IMR-90 (cell line): Measurements from ENCODE around the gene GSE1. TPM values are rescaled to one million over a fixed set of nuclear protein-coding genes. Genes with fewer than 3 reads are reported as not detected.

Source experiments
- ATAC-seq: fragments of 200-7000 bp; cut with Tn5 transposase; 2 replicates; pipeline ENCODE4 v1.9.1; 2020; ENCODE audit warnings: low read depth, mild to moderate bottlenecking, moderate library complexity
- BruUV-seq: library from RNA; stranded (reverse); fragments of 400-500 nt; replicated peaks from 2 replicates; lab custom pipeline; 2021; lab: Mats Ljungman, UMichigan
- CTCF ChIA-PET: fragments of 300-600 bp; formaldehyde crosslinking; extraction: SDS; loops from one replicate; lab custom pipeline; 2021; ENCODE audit warnings: antibody characterized with exemption; lab: Yijun Ruan, JAX
- POLR2A ChIA-PET: fragments of 300-600 bp; sonication (Branson Sonifier 250); formaldehyde crosslinking; loops from one replicate; lab custom pipeline; 2022; ENCODE audit warnings: antibody characterized with exemption; ENCODE audit not compliant: unreplicated experiment; lab: Charles Lee
- DNase-seq: peaks from one replicate; pipeline ENCODE4 v3.0.0; 2013
- H2AFZ ChIP-seq: replicated peaks from 2 replicates; pipeline ENCODE3; 2013; ENCODE audit warnings: low read length, mild to moderate bottlenecking; ENCODE audit not compliant: poor library complexity
- H2AK5ac ChIP-seq: 2 replicates; pipeline ENCODE4 v1.6.1; 2013; ENCODE audit warnings: low read depth, low read length, inconsistent platforms
- H2AK9ac ChIP-seq: replicated peaks from 2 replicates; pipeline ENCODE3; 2013; ENCODE audit warnings: mild to moderate bottlenecking, low read depth, low read length, moderate library complexity; ENCODE audit not compliant: poor library complexity
- H2BK120ac ChIP-seq: 2 replicates; pipeline ENCODE4 v1.6.1; 2013; ENCODE audit warnings: low read depth, low read length, inconsistent platforms
- H2BK15ac ChIP-seq: 3 replicates; pipeline ENCODE4 v1.6.1; 2013; ENCODE audit warnings: low read depth, low read length, inconsistent platforms
- H2BK20ac ChIP-seq: 2 replicates; pipeline ENCODE4 v1.6.1; 2013; ENCODE audit warnings: low read depth, mild to moderate bottlenecking, inconsistent platforms, low read length, moderate library complexity
- H2BK5ac ChIP-seq: 2 replicates; pipeline ENCODE4 v1.6.1; 2013; ENCODE audit warnings: mild to moderate bottlenecking, low read depth, low read length, inconsistent platforms; ENCODE audit not compliant: poor library complexity, severe bottlenecking
- H3K14ac ChIP-seq: replicated peaks from 2 replicates; pipeline ENCODE4 v1.6.1; 2013; ENCODE audit warnings: low read depth, low read length, inconsistent platforms
- H3K18ac ChIP-seq: 2 replicates; pipeline ENCODE4 v1.6.1; 2013; ENCODE audit warnings: low read depth, low read length, control low read depth
- H3K23ac ChIP-seq: 2 replicates; pipeline ENCODE4 v1.6.1; 2013; ENCODE audit warnings: low read depth, low read length, inconsistent platforms
- H3K27ac ChIP-seq: 2 replicates; pipeline ENCODE4 v1.5.1; 2013; ENCODE audit warnings: mild to moderate bottlenecking, control low read depth, low read length; ENCODE audit not compliant: insufficient read depth
- H3K27me3 ChIP-seq: 2 replicates; pipeline ENCODE4 v1.6.1; 2013; ENCODE audit warnings: low read length; ENCODE audit not compliant: control insufficient read depth, insufficient read depth
- H3K36me3 ChIP-seq: 2 replicates; pipeline ENCODE4 v1.6.1; 2013; ENCODE audit warnings: low read length, mixed read lengths; ENCODE audit not compliant: control insufficient read depth, insufficient read depth
- H3K4ac ChIP-seq: 2 replicates; pipeline ENCODE4 v1.6.1; 2013; ENCODE audit warnings: low read depth, low read length, inconsistent platforms
- H3K4me1 ChIP-seq: 2 replicates; pipeline ENCODE4 v1.6.1; 2013; ENCODE audit warnings: low read length, mixed read lengths; ENCODE audit not compliant: control insufficient read depth, insufficient read depth
- H3K4me2 ChIP-seq: 2 replicates; pipeline ENCODE4 v1.6.1; 2013; ENCODE audit warnings: low read depth, mild to moderate bottlenecking, control low read depth, low read length, moderate library complexity
- H3K4me3 ChIP-seq: 2 replicates; pipeline ENCODE4 v1.5.1; 2013; ENCODE audit warnings: low read depth, mild to moderate bottlenecking, control low read depth, low read length, moderate library complexity; ENCODE audit not compliant: insufficient read depth
- H3K56ac ChIP-seq: 2 replicates; pipeline ENCODE4 v1.6.1; 2013; ENCODE audit warnings: low read length, inconsistent platforms; ENCODE audit not compliant: insufficient read depth; ENCODE audit errors: extremely low read depth
- H3K79me1 ChIP-seq, 2 experiments: 2 replicates each; pipeline ENCODE4 v1.6.1; 2013; ENCODE audit warnings: low read length in 2 of 2, inconsistent platforms in 1 of 2, low read depth in 1 of 2
- H3K9ac ChIP-seq: 2 replicates; pipeline ENCODE4 v1.6.1; 2013; ENCODE audit warnings: low read depth, low read length, control low read depth
- H3K9me1 ChIP-seq: 2 replicates; pipeline ENCODE4 v1.6.1; 2013; ENCODE audit warnings: low read length, inconsistent platforms; ENCODE audit not compliant: insufficient read depth
- H3K9me3 ChIP-seq: 2 replicates; pipeline ENCODE4 v1.6.1; 2013; ENCODE audit warnings: low read length; ENCODE audit not compliant: control insufficient read depth, insufficient read depth
- H4K20me1 ChIP-seq: 2 replicates; pipeline ENCODE4 v1.6.1; 2013; ENCODE audit warnings: low read length, inconsistent platforms; ENCODE audit not compliant: insufficient read depth
- H4K5ac ChIP-seq: 2 replicates; pipeline ENCODE4 v1.6.1; 2013; ENCODE audit warnings: mild to moderate bottlenecking, low read depth, low read length, control low read depth
- H4K8ac ChIP-seq, 2 experiments: 2 replicates each; pipeline ENCODE4 v1.6.1; 2013; ENCODE audit warnings: low read depth in 2 of 2, low read length in 2 of 2, control low read depth in 1 of 2, inconsistent platforms in 1 of 2
- H4K91ac ChIP-seq: 2 replicates; pipeline ENCODE4 v1.6.1; 2013; ENCODE audit warnings: low read depth, low read length, inconsistent platforms; ENCODE audit not compliant: insufficient read depth
- BHLHE40 ChIP-seq: fragments of 150-350 bp; IDR thresholded peaks from 2 replicates; pipeline ENCODE4 v1.6.1; 2016; ENCODE audit warnings: mild to moderate bottlenecking, low read depth, low read length
- CEBPB ChIP-seq: IDR thresholded peaks from 2 replicates; pipeline ENCODE4 v1.6.1; 2012; ENCODE audit warnings: low read depth, low read length, improper control_type of control experiment
- CTCF ChIP-seq: conservative IDR thresholded peaks from 2 replicates; pipeline ENCODE4 v1.5.1; 2012; ENCODE audit warnings: mild to moderate bottlenecking, low read depth, low read length, improper control_type of control experiment
- FOS ChIP-seq: fragments of 150-350 bp; IDR thresholded peaks from 2 replicates; pipeline ENCODE4 v1.6.1; 2016; ENCODE audit warnings: low read depth, low read length
- MAFK ChIP-seq: IDR thresholded peaks from 2 replicates; pipeline ENCODE4 v1.6.1; 2012; ENCODE audit warnings: low read depth, low read length, improper control_type of control experiment
- MAZ ChIP-seq: IDR thresholded peaks from 2 replicates; pipeline ENCODE4 v1.6.1; 2012; ENCODE audit warnings: low read depth, mild to moderate bottlenecking, low read length, improper control_type of control experiment, moderate library complexity, borderline replicate concordance
- NFE2L2 ChIP-seq: fragments of 150-350 bp; IDR thresholded peaks from 2 replicates; pipeline ENCODE4 v1.6.1; 2016; ENCODE audit warnings: low read depth, mild to moderate bottlenecking, low read length
- POLR2A ChIP-seq: IDR thresholded peaks from 2 replicates; pipeline ENCODE4 v1.6.1; 2012; ENCODE audit warnings: mild to moderate bottlenecking, low read depth, low read length
- RAD21 ChIP-seq: IDR thresholded peaks from 2 replicates; pipeline ENCODE4 v1.6.1; 2012; ENCODE audit warnings: low read length, improper control_type of control experiment
- RCOR1 ChIP-seq: IDR thresholded peaks from 2 replicates; pipeline ENCODE4 v1.6.1; 2012; ENCODE audit warnings: mild to moderate bottlenecking, low read length, improper control_type of control experiment; ENCODE audit not compliant: insufficient replicate concordance
- RFX5 ChIP-seq: IDR thresholded peaks from 2 replicates; pipeline ENCODE4 v1.8.0; 2012; ENCODE audit warnings: low read depth, mild to moderate bottlenecking, low read length, moderate library complexity
- SMC3 ChIP-seq: fragments of 150-350 bp; IDR thresholded peaks from 2 replicates; pipeline ENCODE4 v1.6.1; 2016; ENCODE audit warnings: low read depth, mild to moderate bottlenecking, antibody characterized with exemption, low read length, moderate library complexity
- WGBS, 2 experiments: methylation state at CpG; one replicate each; pipeline versions ENCODE4 v1.1.5 to v1.1.7; 2013; ENCODE audit warnings: missing lambda C conversion rate in 2 of 2; ENCODE audit not compliant: insufficient read length in 1 of 2; ENCODE audit errors: extremely low coverage in 2 of 2; 5-methylcytosine and 5-hydroxymethylcytosine counted together
- dilution Hi-C: fragments of 300-500 bp; cut with HindIII; formaldehyde crosslinking; loops from one replicate; pipeline ENCODE4 v1.14.3; 2018; ENCODE audit warnings: low sequenced_read_pairs; ENCODE audit not compliant: unreplicated experiment
- in situ Hi-C: fragments of 300-500 bp; cut with MboI; formaldehyde crosslinking; loops from 3 replicates; pipeline ENCODE4 v1.14.3; 2019; ENCODE audit warnings: low sequenced_read_pairs, inconsistent platforms, mixed read lengths
- intact Hi-C: fragments of 100-400 bp; cut with micrococcal nuclease; formaldehyde crosslinking; loops from 2 replicates; pipeline ENCODE4 v1.10.0; 2022
- polyA plus RNA-seq, 3 experiments: library from polyadenylated mRNA; depleted of rRNA; stranded (reverse); fragments of >200 nt; gene quantifications; 2 replicates each; pipeline ENCODE4 v1.2.3, GENCODE V29; 2012; ENCODE audit warnings: low replicate concordance in 1 of 3
- total RNA-seq: library from RNA; depleted of rRNA; stranded (reverse); fragments of >200 nt; gene quantifications from 2 replicates; pipeline ENCODE4 v1.2.3, GENCODE V29; 2012
- TF ChIP-seq, protein P1 (sequence below): fragments of 150-350 bp; IDR thresholded peaks from 2 replicates; pipeline ENCODE4 v1.6.1; 2016; ENCODE audit warnings: low read depth, mild to moderate bottlenecking, low read length, moderate library complexity, borderline replicate concordance

The GSE1 gene
- total and polyA plus RNA-seq, 2 of the 4 experiments (the other 2 are of a cell fraction) = 14.9 to 25.5 TPM

GRCh38 chr16:85618521-85618920 lies 5.4 kb downstream of the GSE1 start:
- H2AK5ac ChIP-seq = no peak overlapping the region
- no peak overlapping the region for H3K4me2 ChIP-seq
- DNase-seq = no peak
- no peak overlapping the region for H4K5ac ChIP-seq
- CTCF ChIA-PET = no interaction called here
- 80% methylated on average over 1 of the region's 9 CpGs; no CpG with 5 or more reads in 1 of the 2 experiments for WGBS, 2 experiments
- no peak overlapping the region for H2BK120ac ChIP-seq
- no peak overlapping the region for H2BK5ac ChIP-seq
- no peak overlapping the region for H3K14ac ChIP-seq
- no peak for TF ChIP-seq BHLHE40
- no peak for TF ChIP-seq RCOR1
- no peak for TF ChIP-seq SMC3
- no peak for TF ChIP-seq MAFK
- TF ChIP-seq CEBPB = no peak
- TF ChIP-seq POLR2A = no peak
- no peak for TF ChIP-seq NFE2L2
- no peak for TF ChIP-seq FOS
- no peak for TF ChIP-seq MAZ
- no peak for TF ChIP-seq RAD21
- TF ChIP-seq CTCF = no peak
- no peak for TF ChIP-seq RFX5
- TF ChIP-seq, protein P1, sequence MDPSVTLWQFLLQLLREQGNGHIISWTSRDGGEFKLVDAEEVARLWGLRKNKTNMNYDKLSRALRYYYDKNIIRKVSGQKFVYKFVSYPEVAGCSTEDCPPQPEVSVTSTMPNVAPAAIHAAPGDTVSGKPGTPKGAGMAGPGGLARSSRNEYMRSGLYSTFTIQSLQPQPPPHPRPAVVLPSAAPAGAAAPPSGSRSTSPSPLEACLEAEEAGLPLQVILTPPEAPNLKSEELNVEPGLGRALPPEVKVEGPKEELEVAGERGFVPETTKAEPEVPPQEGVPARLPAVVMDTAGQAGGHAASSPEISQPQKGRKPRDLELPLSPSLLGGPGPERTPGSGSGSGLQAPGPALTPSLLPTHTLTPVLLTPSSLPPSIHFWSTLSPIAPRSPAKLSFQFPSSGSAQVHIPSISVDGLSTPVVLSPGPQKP = no peak
- no peak overlapping the region for H3K4me3 ChIP-seq
- no peak overlapping the region for H2AK9ac ChIP-seq
- no peak overlapping the region for H2BK15ac ChIP-seq
- in situ Hi-C loops = loop anchor here (5.0 to 10.0 kb wide), 2 partner anchors 346 to 504 kb away; partner anchors contain the start of gene CIBAR2
- no peak overlapping the region for H4K8ac ChIP-seq
- no peak overlapping the region for H3K18ac ChIP-seq
- dilution Hi-C loops = no loop called here
- ATAC-seq = no peak
- no peak overlapping the region for H3K56ac ChIP-seq
- no peaks in the 10 kb centered on the region for H3K27me3 ChIP-seq
- BruUV-seq = no TSS peak
- no peak overlapping the region for H3K4ac ChIP-seq
- no peak overlapping the region for H3K23ac ChIP-seq
- no peak overlapping the region for H4K91ac ChIP-seq
- no peak overlapping the region for H3K9ac ChIP-seq
- H2BK20ac ChIP-seq = no peak overlapping the region
- peaks cover 8% of the 10 kb centered on the region for H3K4me1 ChIP-seq
- H3K79me1 ChIP-seq = peaks cover 33 to 72% of the 10 kb centered on the region in 2 experiments
- no peaks in the 10 kb centered on the region for H3K36me3 ChIP-seq
- no peaks in the 10 kb centered on the region for H3K9me3 ChIP-seq
- POLR2A ChIA-PET = no interaction called here
- intact Hi-C loops = no loop called here
- peaks cover 93% of the 10 kb centered on the region for H4K20me1 ChIP-seq
- H2AFZ ChIP-seq = no peak overlapping the region
- no peak overlapping the region for H3K27ac ChIP-seq
- peaks cover 7% of the 10 kb centered on the region; the same call in 1 of the 2 replicates for H3K9me1 ChIP-seq
